Stomach (tissue), 9 donors: ENCODE results near the gene CHGA. TPM values are rescaled to one million over a fixed set of nuclear protein-coding genes. Genes with fewer than 3 reads are reported as not detected.

ENCODE experiments used
- DNase-seq, 2 donors: peaks; one replicate each; pipeline versions ENCODE4 v3.0.0 to v3.0.0-alpha.2; 2013 to 2019
- H3K27ac ChIP-seq, 5 donors: fragments of 200-600 bp in 4 of 5; sonication (generic) in 4 of 5; one replicate each; pipeline ENCODE4 v1.5.1; 2013 to 2019; ENCODE audit warnings: mild to moderate bottlenecking in 1 of 5, moderate library complexity in 1 of 5
- H3K27me3 ChIP-seq, 3 donors: fragments of 200-600 bp; sonication (generic); one replicate each; pipeline ENCODE4 v1.5.1; 2017 to 2019; ENCODE audit warnings: mixed run types in 1 of 3
- H3K36me3 ChIP-seq, 4 donors: fragments of 200-600 bp; sonication (generic); 1 replicate in 3 of 4; 2 replicates in 1 of 4; pipeline ENCODE4 v1.5.1; 2016 to 2019
- H3K4me1 ChIP-seq, 4 donors: fragments of 200-600 bp; sonication (generic); one replicate each; pipeline ENCODE4 v1.5.1; 2016 to 2019
- H3K4me3 ChIP-seq, 4 donors: fragments of 200-600 bp; sonication (generic) in 3 of 4; one replicate each; pipeline ENCODE4 v1.5.1; 2016 to 2019; ENCODE audit warnings: mild to moderate bottlenecking in 1 of 4
- H3K9me3 ChIP-seq, 4 donors: fragments of 200-600 bp; sonication (generic); one replicate each; pipeline ENCODE4 v1.5.1; 2016 to 2019
- EP300 ChIP-seq: sonication (generic); formaldehyde crosslinking; IDR thresholded peaks from one replicate; pipeline ENCODE4 v1.6.1; 2017; ENCODE audit warnings: antibody characterized with exemption
- POLR2A ChIP-seq, 4 donors: fragments of 450-650 bp; IDR thresholded peaks; one replicate each; pipeline ENCODE4 v1.6.1; 2016; ENCODE audit warnings: antibody characterized with exemption in 4 of 4, control low read depth in 2 of 4, mild to moderate bottlenecking in 1 of 4, moderate library complexity in 1 of 4
- POLR2AphosphoS5 ChIP-seq, 3 donors: sonication (generic); formaldehyde crosslinking; IDR thresholded peaks; one replicate each; pipeline ENCODE4 v1.6.1; 2016; ENCODE audit warnings: antibody characterized with exemption in 3 of 3
- WGBS, 5 donors: extraction: QIAGEN DNeasy Blood & Tissue Kit in 3 of 5; methylation state at CpG; one replicate each; pipeline versions ENCODE4 v1.1.5 to v1.1.7; 2013 to 2018; 5-methylcytosine and 5-hydroxymethylcytosine counted together
- intact Hi-C: fragments of 100-400 bp; cut with DNase I; formaldehyde crosslinking; loops from one replicate; pipeline ENCODE4 v1.15.1; 2023; ENCODE audit warnings: low total_unique reads
- polyA plus RNA-seq, 3 donors: library from polyadenylated mRNA; stranded (reverse); fragments of 200-250 nt; gene quantifications; one replicate each; pipeline ENCODE4 v1.2.3, GENCODE V29; 2013
- total RNA-seq, 5 donors: library from RNA; depleted of rRNA; stranded (reverse); fragments of >200 nt; gene quantifications; one replicate each; pipeline versions ENCODE4 v1.1.0 to v1.2.3, GENCODE V29; 2014 to 2016
- TF ChIP-seq, protein P1 (sequence below), 7 experiments: fragments of 450-650 bp in 4 of 7; fragments of 200-600 bp in 3 of 7; sonication (generic) in 3 of 7; IDR thresholded peaks; one replicate each; pipeline ENCODE4 v1.5.1; 2016 to 2019; ENCODE audit warnings: antibody characterized with exemption in 7 of 7, control low read depth in 2 of 7, mild to moderate bottlenecking in 1 of 7
- donor health status: healthy with polysubstance abuse.
- donor health status: Bipolar disorder and iron deficiency.
- donor health status: healthy.

CHGA gene
- total and polyA plus RNA-seq, 8 donors: 2.3 to 455 (median 132) TPM

- Histone ChIP-seq H3K27me3 (peaks cover 0 to 66% (median 27%) of the 10 kb centered on the region in 3 donors), H3K27ac (no peak overlapping the region), H3K36me3 (no peaks in the 10 kb centered on the region), H3K4me3 (peak overlapping the region in 2 of 4 donors; percentile 11 to 19), H3K9me3 (no peaks in the 10 kb centered on the region), H3K4me1 (peaks cover 0 to 11% (median 4%) of the 10 kb centered on the region in 4 donors)
- no peak for DNase-seq
- TF ChIP-seq, protein P1, sequence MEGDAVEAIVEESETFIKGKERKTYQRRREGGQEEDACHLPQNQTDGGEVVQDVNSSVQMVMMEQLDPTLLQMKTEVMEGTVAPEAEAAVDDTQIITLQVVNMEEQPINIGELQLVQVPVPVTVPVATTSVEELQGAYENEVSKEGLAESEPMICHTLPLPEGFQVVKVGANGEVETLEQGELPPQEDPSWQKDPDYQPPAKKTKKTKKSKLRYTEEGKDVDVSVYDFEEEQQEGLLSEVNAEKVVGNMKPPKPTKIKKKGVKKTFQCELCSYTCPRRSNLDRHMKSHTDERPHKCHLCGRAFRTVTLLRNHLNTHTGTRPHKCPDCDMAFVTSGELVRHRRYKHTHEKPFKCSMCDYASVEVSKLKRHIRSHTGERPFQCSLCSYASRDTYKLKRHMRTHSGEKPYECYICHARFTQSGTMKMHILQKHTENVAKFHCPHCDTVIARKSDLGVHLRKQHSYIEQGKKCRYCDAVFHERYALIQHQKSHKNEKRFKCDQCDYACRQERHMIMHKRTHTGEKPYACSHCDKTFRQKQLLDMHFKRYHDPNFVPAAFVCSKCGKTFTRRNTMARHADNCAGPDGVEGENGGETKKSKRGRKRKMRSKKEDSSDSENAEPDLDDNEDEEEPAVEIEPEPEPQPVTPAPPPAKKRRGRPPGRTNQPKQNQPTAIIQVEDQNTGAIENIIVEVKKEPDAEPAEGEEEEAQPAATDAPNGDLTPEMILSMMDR (IDR thresholded peaks at IDR 0.05): no peak
- TF ChIP-seq EP300 (no peak), POLR2AphosphoS5 (IDR thresholded peaks at IDR 0.05) (no peak)
- intact Hi-C loops: no loop called here
- 39 to 64% (median 42%) methylated on average over 5 of the region's 5 CpGs for WGBS, 5 donors
These were observed 1.3 kb downstream of the CHGA start for GRCh38 chr14:92924247-92924646.

DNA sequence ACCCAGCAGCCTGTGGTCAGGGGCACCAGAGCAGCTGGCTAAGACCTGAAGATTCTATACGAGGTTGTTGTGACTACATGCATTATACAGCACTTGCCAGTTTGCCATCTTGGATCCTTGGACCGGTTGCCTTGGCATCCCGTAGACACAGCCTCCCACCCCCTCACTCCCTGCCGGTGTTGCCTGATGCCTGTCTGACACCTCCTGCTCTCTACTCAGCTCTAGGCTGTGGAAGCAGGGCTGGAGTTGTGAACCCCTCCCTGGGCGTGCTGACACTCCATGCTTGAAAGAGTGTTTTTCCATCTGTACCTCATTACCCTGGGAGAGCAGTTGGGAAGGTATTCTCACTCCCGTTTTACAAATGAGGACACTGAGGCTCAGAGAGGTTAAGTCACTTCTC lies 2.5 kb downstream of the CHGA start:
- no peaks in the 10 kb centered on the region for H3K36me3 ChIP-seq
- H3K27ac ChIP-seq: no peak overlapping the region
- TF ChIP-seq, protein P1 (IDR thresholded peaks at IDR 0.05): no peak
- TF ChIP-seq POLR2AphosphoS5 (IDR thresholded peaks at IDR 0.05) (no peak), POLR2A (IDR thresholded peaks at IDR 0.05) (no peak), EP300 (no peak)
- intact Hi-C loops: no loop called here
- H3K4me3 ChIP-seq: no peak overlapping the region
- no peak for DNase-seq
- WGBS, 5 donors: 54 to 67% (median 60%) methylated on average over 6 of the region's 6 CpGs
- peaks cover 0 to 11% (median 4%) of the 10 kb centered on the region in 4 donors for H3K4me1 ChIP-seq
- H3K27me3 ChIP-seq: peaks cover 0 to 54% (median 27%) of the 10 kb centered on the region in 3 donors
- H3K9me3 ChIP-seq: no peaks in the 10 kb centered on the region

DNA sequence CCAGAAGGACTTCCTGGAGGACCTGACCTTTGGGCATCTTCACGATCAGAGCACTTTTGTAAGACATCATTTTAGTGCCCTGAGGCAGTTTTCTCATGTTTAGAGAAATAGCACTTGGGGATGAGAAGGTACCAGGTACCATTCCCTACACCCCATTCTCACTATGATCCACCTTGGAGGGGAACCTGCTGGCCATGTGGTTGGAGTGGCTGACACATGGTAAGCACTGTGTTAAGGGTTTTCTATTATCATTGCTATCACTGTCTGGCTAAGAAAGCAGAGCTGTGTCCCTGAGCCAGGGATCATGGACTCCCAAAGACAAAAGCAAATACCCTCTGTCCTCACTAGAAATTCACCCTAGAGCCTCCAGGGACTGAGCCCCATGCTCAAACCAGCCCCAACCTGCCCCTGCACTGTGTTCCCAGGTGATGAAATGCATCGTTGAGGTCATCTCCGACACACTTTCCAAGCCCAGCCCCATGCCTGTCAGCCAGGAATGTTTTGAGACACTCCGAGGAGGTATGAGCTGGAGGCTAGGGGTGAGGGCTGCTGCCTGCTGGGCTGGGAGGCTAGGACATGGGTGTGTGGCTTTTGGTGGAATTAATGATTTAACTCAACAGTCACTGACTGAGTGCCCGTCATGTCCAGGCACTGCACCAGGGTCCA lies 3.4 kb downstream of the CHGA start:
- H3K36me3 ChIP-seq: no peaks in the 10 kb centered on the region
- WGBS, 5 donors: 66 to 83% (median 73%) methylated on average over 5 of the region's 5 CpGs
- H3K27ac ChIP-seq: no peak overlapping the region
- no peaks in the 10 kb centered on the region for H3K9me3 ChIP-seq
- H3K27me3 ChIP-seq: peaks cover 0 to 47% (median 27%) of the 10 kb centered on the region in 3 donors
- intact Hi-C loops: no loop called here
- no peak for DNase-seq
- peaks cover 0 to 11% (median 4%) of the 10 kb centered on the region in 4 donors for H3K4me1 ChIP-seq
- TF ChIP-seq EP300 (no peak), POLR2AphosphoS5 (IDR thresholded peaks at IDR 0.05) (no peak), POLR2A (IDR thresholded peaks at IDR 0.05) (no peak)
- TF ChIP-seq, protein P1 (IDR thresholded peaks at IDR 0.05): no peak
- no peak overlapping the region for H3K4me3 ChIP-seq

DNA sequence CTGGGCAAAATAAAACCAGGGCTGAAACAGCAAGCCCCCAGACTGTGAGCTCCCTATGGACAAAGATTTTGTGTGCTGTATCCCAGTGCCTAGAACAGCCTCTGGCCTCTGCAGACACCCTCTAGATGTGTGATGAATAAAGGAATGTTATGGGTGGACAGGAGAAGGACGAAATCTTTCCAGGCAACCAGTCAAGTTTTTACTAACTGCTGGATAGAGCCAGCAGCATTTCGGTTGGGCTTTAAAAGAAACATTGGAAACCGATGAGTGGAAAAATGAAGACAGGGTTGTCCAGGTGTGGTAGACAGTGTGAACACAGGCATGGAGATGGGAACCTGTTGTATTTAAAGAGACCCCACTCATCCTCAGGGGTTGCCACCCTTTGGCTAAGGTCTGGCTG lies 4.0 kb downstream of the CHGA start:
- Histone ChIP-seq H3K4me3 (no peak overlapping the region), H3K27ac (no peak overlapping the region), H3K9me3 (no peaks in the 10 kb centered on the region), H3K36me3 (no peaks in the 10 kb centered on the region), H3K4me1 (peaks cover 0 to 11% (median 4%) of the 10 kb centered on the region in 4 donors), H3K27me3 (peaks cover 0 to 40% (median 24%) of the 10 kb centered on the region in 3 donors)
- 71 to 76% (median 73%) methylated on average over 3 of the region's 3 CpGs for WGBS, 5 donors
- intact Hi-C loops: no loop called here
- TF ChIP-seq POLR2AphosphoS5 (IDR thresholded peaks at IDR 0.05) (no peak), POLR2A (IDR thresholded peaks at IDR 0.05) (no peak), EP300 (no peak)
- TF ChIP-seq, protein P1 (IDR thresholded peaks at IDR 0.05): no peak
- no peak for DNase-seq
